ENCODE measurements around the gene ELF5. TPM values are rescaled to one million over a fixed set of nuclear protein-coding genes. Genes with fewer than 3 reads are reported as not detected.

The ELF5 gene
- polyA plus RNA-seq, 1 donor from 2014 or later: not detected

DNA sequence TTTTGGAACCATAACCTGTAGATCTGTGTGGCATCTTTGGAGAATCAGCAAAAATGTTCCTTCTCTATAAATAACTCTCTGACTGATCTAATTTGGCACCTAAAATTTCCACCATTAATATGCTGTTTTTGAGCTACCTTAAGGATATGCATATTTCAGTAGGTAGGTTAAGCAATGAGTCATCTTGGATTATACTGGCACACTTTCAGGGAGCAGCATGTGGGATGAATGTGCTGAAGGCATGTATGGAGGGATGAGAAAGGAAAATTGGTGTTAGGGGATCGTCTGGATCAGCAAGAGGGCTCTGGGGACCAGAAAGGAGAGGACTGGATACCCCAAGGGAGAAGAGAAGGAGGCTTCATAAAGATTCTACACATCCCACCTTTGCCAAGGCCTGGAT, 44.6 kb upstream of the ELF5 start:
- TF ChIP-seq SMC3 (conservative IDR thresholded peaks at IDR 0.05; ENCODE audit: poor library complexity): no peak
- no peak for TF ChIP-seq POLR2AphosphoS5 (IDR thresholded peaks at IDR 0.05)
- TF ChIP-seq TAF1 (IDR thresholded peaks at IDR 0.05; ENCODE audit: low read depth): no peak
- TF ChIP-seq, protein P1, sequence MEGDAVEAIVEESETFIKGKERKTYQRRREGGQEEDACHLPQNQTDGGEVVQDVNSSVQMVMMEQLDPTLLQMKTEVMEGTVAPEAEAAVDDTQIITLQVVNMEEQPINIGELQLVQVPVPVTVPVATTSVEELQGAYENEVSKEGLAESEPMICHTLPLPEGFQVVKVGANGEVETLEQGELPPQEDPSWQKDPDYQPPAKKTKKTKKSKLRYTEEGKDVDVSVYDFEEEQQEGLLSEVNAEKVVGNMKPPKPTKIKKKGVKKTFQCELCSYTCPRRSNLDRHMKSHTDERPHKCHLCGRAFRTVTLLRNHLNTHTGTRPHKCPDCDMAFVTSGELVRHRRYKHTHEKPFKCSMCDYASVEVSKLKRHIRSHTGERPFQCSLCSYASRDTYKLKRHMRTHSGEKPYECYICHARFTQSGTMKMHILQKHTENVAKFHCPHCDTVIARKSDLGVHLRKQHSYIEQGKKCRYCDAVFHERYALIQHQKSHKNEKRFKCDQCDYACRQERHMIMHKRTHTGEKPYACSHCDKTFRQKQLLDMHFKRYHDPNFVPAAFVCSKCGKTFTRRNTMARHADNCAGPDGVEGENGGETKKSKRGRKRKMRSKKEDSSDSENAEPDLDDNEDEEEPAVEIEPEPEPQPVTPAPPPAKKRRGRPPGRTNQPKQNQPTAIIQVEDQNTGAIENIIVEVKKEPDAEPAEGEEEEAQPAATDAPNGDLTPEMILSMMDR (IDR thresholded peaks at IDR 0.05; ENCODE audit: poor library complexity, severe bottlenecking): no peak
- TF ChIP-seq RAD21 (conservative IDR thresholded peaks at IDR 0.05): no peak
- no peak for TF ChIP-seq MXI1 (conservative IDR thresholded peaks at IDR 0.05; ENCODE audit: poor library complexity, severe bottlenecking)
- TF ChIP-seq, protein P2, sequence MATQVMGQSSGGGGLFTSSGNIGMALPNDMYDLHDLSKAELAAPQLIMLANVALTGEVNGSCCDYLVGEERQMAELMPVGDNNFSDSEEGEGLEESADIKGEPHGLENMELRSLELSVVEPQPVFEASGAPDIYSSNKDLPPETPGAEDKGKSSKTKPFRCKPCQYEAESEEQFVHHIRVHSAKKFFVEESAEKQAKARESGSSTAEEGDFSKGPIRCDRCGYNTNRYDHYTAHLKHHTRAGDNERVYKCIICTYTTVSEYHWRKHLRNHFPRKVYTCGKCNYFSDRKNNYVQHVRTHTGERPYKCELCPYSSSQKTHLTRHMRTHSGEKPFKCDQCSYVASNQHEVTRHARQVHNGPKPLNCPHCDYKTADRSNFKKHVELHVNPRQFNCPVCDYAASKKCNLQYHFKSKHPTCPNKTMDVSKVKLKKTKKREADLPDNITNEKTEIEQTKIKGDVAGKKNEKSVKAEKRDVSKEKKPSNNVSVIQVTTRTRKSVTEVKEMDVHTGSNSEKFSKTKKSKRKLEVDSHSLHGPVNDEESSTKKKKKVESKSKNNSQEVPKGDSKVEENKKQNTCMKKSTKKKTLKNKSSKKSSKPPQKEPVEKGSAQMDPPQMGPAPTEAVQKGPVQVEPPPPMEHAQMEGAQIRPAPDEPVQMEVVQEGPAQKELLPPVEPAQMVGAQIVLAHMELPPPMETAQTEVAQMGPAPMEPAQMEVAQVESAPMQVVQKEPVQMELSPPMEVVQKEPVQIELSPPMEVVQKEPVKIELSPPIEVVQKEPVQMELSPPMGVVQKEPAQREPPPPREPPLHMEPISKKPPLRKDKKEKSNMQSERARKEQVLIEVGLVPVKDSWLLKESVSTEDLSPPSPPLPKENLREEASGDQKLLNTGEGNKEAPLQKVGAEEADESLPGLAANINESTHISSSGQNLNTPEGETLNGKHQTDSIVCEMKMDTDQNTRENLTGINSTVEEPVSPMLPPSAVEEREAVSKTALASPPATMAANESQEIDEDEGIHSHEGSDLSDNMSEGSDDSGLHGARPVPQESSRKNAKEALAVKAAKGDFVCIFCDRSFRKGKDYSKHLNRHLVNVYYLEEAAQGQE (IDR thresholded peaks at IDR 0.05; ENCODE audit: borderline replicate concordance): no peak
- no peak for TF ChIP-seq EP300 (conservative IDR thresholded peaks at IDR 0.05; ENCODE audit: poor library complexity, severe bottlenecking)
- TF ChIP-seq EZH2 (IDR thresholded peaks at IDR 0.05; ENCODE audit: borderline replicate concordance, insufficient read depth, low read length, poor library complexity, severe bottlenecking): no peak

DNA sequence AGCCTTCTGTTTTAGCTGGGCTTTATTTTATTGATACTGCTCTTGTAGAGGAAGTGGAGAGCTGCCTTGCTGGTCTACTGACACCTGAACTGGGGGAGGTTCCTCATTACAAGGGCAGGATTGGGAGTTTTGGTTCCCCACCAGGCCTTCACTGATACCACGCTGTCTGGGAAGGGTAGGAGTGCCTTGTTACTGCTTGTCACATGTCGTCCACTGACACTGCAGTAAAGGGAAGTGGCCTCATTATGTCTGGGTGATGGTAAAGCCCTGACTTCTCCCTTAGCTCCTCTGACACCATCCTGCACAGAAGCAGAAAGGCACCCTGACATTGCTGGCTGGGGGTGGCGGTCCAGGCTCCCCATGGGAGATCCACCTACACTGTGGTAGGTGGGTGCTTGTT, 38.7 kb upstream of the ELF5 start:
- Histone ChIP-seq H3K79me2 (replicated peaks; ENCODE audit: insufficient read depth, low read length) (no peaks in the 10 kb centered on the region), H3K4me3 (ENCODE audit: low read length) (no peak overlapping the region), H3K36me3 (ENCODE audit: insufficient read depth, low read length) (no peaks in the 10 kb centered on the region), H3K4me2 (ENCODE audit: low read length) (no peak overlapping the region), H3K9me2 (ENCODE audit: insufficient read depth, low read length) (no peaks in the 10 kb centered on the region), H3K9me3 (ENCODE audit: low read length) (no peaks in the 10 kb centered on the region), H3K9ac (ENCODE audit: low read length) (no peak overlapping the region), H2AFZ (ENCODE audit: low read depth, low read length) (no peak overlapping the region), H3K27ac (ENCODE audit: low read length) (no peak overlapping the region), H4K20me1 (ENCODE audit: insufficient read depth) (no peaks in the 10 kb centered on the region), H3K27me3 (ENCODE audit: insufficient read depth, low read depth, low read length) (no peaks in the 10 kb centered on the region), H3F3A (ENCODE audit: insufficient read depth, low read length, poor library complexity, severe bottlenecking) (no peaks in the 10 kb centered on the region)
- TF ChIP-seq, protein P2 (IDR thresholded peaks at IDR 0.05; ENCODE audit: borderline replicate concordance): no peak
- TF ChIP-seq TAF1 (IDR thresholded peaks at IDR 0.05; ENCODE audit: low read depth) (no peak), SMC3 (conservative IDR thresholded peaks at IDR 0.05; ENCODE audit: poor library complexity) (no peak), MXI1 (conservative IDR thresholded peaks at IDR 0.05; ENCODE audit: poor library complexity, severe bottlenecking) (no peak), POLR2AphosphoS5 (IDR thresholded peaks at IDR 0.05) (no peak), EP300 (conservative IDR thresholded peaks at IDR 0.05; ENCODE audit: poor library complexity, severe bottlenecking) (no peak), EZH2 (IDR thresholded peaks at IDR 0.05; ENCODE audit: borderline replicate concordance, insufficient read depth, low read length, poor library complexity, severe bottlenecking) (no peak), RAD21 (conservative IDR thresholded peaks at IDR 0.05) (no peak)
- TF ChIP-seq, protein P1 (IDR thresholded peaks at IDR 0.05; ENCODE audit: poor library complexity, severe bottlenecking): no peak

More for the DNA sequence above, 44.6 kb upstream of the ELF5 start:
- H3K27me3 ChIP-seq (ENCODE audit: insufficient read depth, low read depth, low read length): no peaks in the 10 kb centered on the region
- no peak overlapping the region for H3K4me2 ChIP-seq (ENCODE audit: low read length)
- no peaks in the 10 kb centered on the region for H4K20me1 ChIP-seq (ENCODE audit: insufficient read depth)
- no peaks in the 10 kb centered on the region for H3K79me2 ChIP-seq (replicated peaks; ENCODE audit: insufficient read depth, low read length)
- no peaks in the 10 kb centered on the region for H3F3A ChIP-seq (ENCODE audit: insufficient read depth, low read length, poor library complexity, severe bottlenecking)
- no peak overlapping the region for H3K9ac ChIP-seq (ENCODE audit: low read length)
- H3K9me2 ChIP-seq (ENCODE audit: insufficient read depth, low read length): no peaks in the 10 kb centered on the region
- H3K9me3 ChIP-seq (ENCODE audit: low read length): no peaks in the 10 kb centered on the region
- no peak overlapping the region for H3K27ac ChIP-seq (ENCODE audit: low read length)
- no peaks in the 10 kb centered on the region for H3K36me3 ChIP-seq (ENCODE audit: insufficient read depth, low read length)
- H2AFZ ChIP-seq (ENCODE audit: low read depth, low read length): no peak overlapping the region
- no peak overlapping the region for H3K4me3 ChIP-seq (ENCODE audit: low read length)

All from neural cell (in vitro differentiated cells).